Breast epithelium (tissue), 4 donors: ENCODE measurements around the gene SUCLG1. TPM values are rescaled to one million over a fixed set of nuclear protein-coding genes. Genes with fewer than 3 reads are reported as not detected.
A peak's percentile ranks its signal among the peaks of the same experiment; 100 is the strongest.
"Not testable (repeated sequence)": the region's sequence is repeated elsewhere in the genome, so short reads cannot be mapped to it uniquely, and the experiment has no call there.

Experiments
- DNase-seq, 2 donors: peaks; one replicate each; pipeline ENCODE4 v3.0.0-alpha.2; 2019; ENCODE audit warnings: low spot score in 2 of 2
- H3K27ac ChIP-seq, 2 donors: fragments of 200-600 bp; sonication (generic) in 1 of 2; one replicate each; pipeline ENCODE4 v1.5.1; 2016 to 2019; ENCODE audit warnings: mild to moderate bottlenecking in 1 of 2
- H3K27me3 ChIP-seq, 2 donors: fragments of 200-600 bp; sonication (generic) in 1 of 2; one replicate each; pipeline versions ENCODE4 v1.5.1 to v1.6.0; 2017 to 2019; ENCODE audit warnings: control low read depth in 1 of 2, mild to moderate bottlenecking in 1 of 2
- H3K36me3 ChIP-seq: fragments of 200-600 bp; one replicate; pipeline ENCODE4 v1.5.1; 2019
- H3K4me1 ChIP-seq, 2 donors: fragments of 200-600 bp; sonication (generic); one replicate each; pipeline ENCODE4 v1.5.1; 2016 to 2019; ENCODE audit warnings: control low read depth in 1 of 2
- H3K4me3 ChIP-seq, 3 donors: fragments of 200-600 bp; sonication (generic); 1 replicate in 2 of 3; 2 replicates in 1 of 3; pipeline ENCODE4 v1.5.1; 2016 to 2019; ENCODE audit warnings: mild to moderate bottlenecking in 3 of 3, moderate library complexity in 2 of 3
- H3K9me3 ChIP-seq, 2 donors: fragments of 200-600 bp; sonication (generic) in 1 of 2; one replicate each; pipeline ENCODE4 v1.5.1; 2016 to 2019; ENCODE audit warnings: control low read depth in 1 of 2
- CTCF ChIP-seq, 3 donors: fragments of 450-650 bp; IDR thresholded peaks; one replicate each; pipeline ENCODE4 v1.5.1; 2016 to 2017; ENCODE audit warnings: antibody characterized with exemption in 3 of 3, mild to moderate bottlenecking in 3 of 3, moderate library complexity in 3 of 3
- POLR2A ChIP-seq: fragments of 450-650 bp; IDR thresholded peaks from one replicate; pipeline ENCODE4 v1.6.1; 2016; ENCODE audit warnings: antibody characterized with exemption, mild to moderate bottlenecking, moderate library complexity
- POLR2AphosphoS5 ChIP-seq, 3 donors: sonication (generic); formaldehyde crosslinking; IDR thresholded peaks; one replicate each; pipeline ENCODE4 v1.6.1; 2017; ENCODE audit warnings: antibody characterized with exemption in 3 of 3
- intact Hi-C: fragments of 100-400 bp; cut with DNase I; formaldehyde crosslinking; loops from one replicate; pipeline ENCODE4 v1.15.1; 2023; ENCODE audit warnings: low total_unique reads
- total RNA-seq, 3 donors: library from RNA; depleted of rRNA; stranded (reverse); fragments of >200 nt; gene quantifications; one replicate each; pipeline ENCODE4 v1.1.0, GENCODE V29; 2016

SUCLG1 gene
- total RNA-seq, 3 donors from 2014 or later: 108 to 112 (median 110) TPM

- Histone ChIP-seq H3K36me3 (no peaks in the 10 kb centered on the region), H3K9me3 (peaks cover 6 to 10% of the 10 kb centered on the region in 2 donors), H3K27ac (no peak overlapping the region), H3K27me3 (no peaks in the 10 kb centered on the region), H3K4me3 (no peak overlapping the region), H3K4me1 (no peaks in the 10 kb centered on the region)
- TF ChIP-seq CTCF (IDR thresholded peaks at IDR 0.05): no peak
- no peak for TF ChIP-seq POLR2AphosphoS5 (IDR thresholded peaks at IDR 0.05)
- no peak for TF ChIP-seq POLR2A
- intact Hi-C loops: no loop called here
- no peak for DNase-seq
Observed at GRCh38 chr2:84478867-84479266, 19.8 kb upstream of the SUCLG1 start.

- H3K27me3 ChIP-seq: no peaks in the 10 kb centered on the region
- no peak overlapping the region for H3K4me3 ChIP-seq
- no peak overlapping the region for H3K27ac ChIP-seq
- no peaks in the 10 kb centered on the region for H3K4me1 ChIP-seq
- intact Hi-C loops: no loop called here
- H3K36me3 ChIP-seq: no peaks in the 10 kb centered on the region
- H3K9me3 ChIP-seq: peaks cover 6 to 10% of the 10 kb centered on the region in 2 donors
- no peak for DNase-seq
- no peak for TF ChIP-seq POLR2A
- no peak for TF ChIP-seq CTCF (IDR thresholded peaks at IDR 0.05)
- TF ChIP-seq POLR2AphosphoS5 (IDR thresholded peaks at IDR 0.05): no peak
Observed at GRCh38 chr2:84477886-84478285, 18.8 kb upstream of the SUCLG1 start.

- H3K36me3 ChIP-seq: no peaks in the 10 kb centered on the region
- peak overlapping the region; percentile 16 to 45 for H3K27ac ChIP-seq
- no peaks in the 10 kb centered on the region for H3K4me1 ChIP-seq
- H3K27me3 ChIP-seq: no peaks in the 10 kb centered on the region
- TF ChIP-seq POLR2A (no peak), POLR2AphosphoS5 (IDR thresholded peaks at IDR 0.05) (peak in 1 of 3 donors; percentile 55)
- no peak overlapping the region for H3K4me3 ChIP-seq
- intact Hi-C loops: no loop called here
- DNase-seq: peak; percentile 56 to 66
- H3K9me3 ChIP-seq: peaks cover 6 to 18% of the 10 kb centered on the region in 2 donors
Observed at GRCh38 chr2:84474176-84474575, 15.1 kb upstream of the SUCLG1 start.

- peaks cover 6 to 18% of the 10 kb centered on the region in 2 donors for H3K9me3 ChIP-seq
- TF ChIP-seq CTCF (IDR thresholded peaks at IDR 0.05): no peak
- TF ChIP-seq POLR2A: no peak
- no peak for TF ChIP-seq POLR2AphosphoS5 (IDR thresholded peaks at IDR 0.05)
- no peak for DNase-seq
- intact Hi-C loops: no loop called here
- H3K27me3 ChIP-seq: no peaks in the 10 kb centered on the region
- H3K36me3 ChIP-seq: no peaks in the 10 kb centered on the region
- H3K27ac ChIP-seq: no peak overlapping the region
- H3K4me3 ChIP-seq: no peak overlapping the region
- no peaks in the 10 kb centered on the region for H3K4me1 ChIP-seq
Observed at GRCh38 chr2:84472856-84473565, 13.9 kb upstream of the SUCLG1 start.

- not testable (repeated sequence) for DNase-seq, H3K4me3 ChIP-seq, H3K27ac ChIP-seq
Observed at GRCh38 chr2:84472423-84472822, 13.3 kb upstream of the SUCLG1 start.

GRCh38 chr2:84467389-84467788, 8.3 kb upstream of the SUCLG1 start:
- intact Hi-C loops: no loop called here
- no peak for DNase-seq
- H3K4me3 ChIP-seq: no peak overlapping the region
- peaks cover 0 to 14% of the 10 kb centered on the region in 2 donors for H3K9me3 ChIP-seq
- TF ChIP-seq POLR2AphosphoS5 (IDR thresholded peaks at IDR 0.05) (no peak), POLR2A (no peak), CTCF (IDR thresholded peaks at IDR 0.05) (no peak)
- H3K36me3 ChIP-seq: no peaks in the 10 kb centered on the region
- no peaks in the 10 kb centered on the region for H3K27me3 ChIP-seq
- no peaks in the 10 kb centered on the region for H3K4me1 ChIP-seq
- H3K27ac ChIP-seq: no peak overlapping the region

More at GRCh38 chr2:84472423-84472822, 13.3 kb upstream of the SUCLG1 start:
- H3K36me3 ChIP-seq, H3K4me1 ChIP-seq, H3K27me3 ChIP-seq, intact Hi-C loops: not testable (repeated sequence)
- peaks cover 6 to 16% of the 10 kb centered on the region in 2 donors for H3K9me3 ChIP-seq
